Nucleus accumbens (tissue), 56 donors: Measurements from ENCODE around the gene PRELID1.
"Not testable (repeated sequence)": the region's sequence is repeated elsewhere in the genome, so short reads cannot be mapped to it uniquely, and the experiment has no call there.

ENCODE experiments used
- DNase-seq, 56 donors: peaks; one replicate each; lab custom pipeline; 2025; lab: John Stamatoyannopoulos, UW

Gene PRELID1

GRCh38 chr5:177333420-177334154 lies 30.0 kb downstream of the PRELID1 start:
- DNase-seq = no peak

GRCh38 chr5:177334155-177334551 lies 30.6 kb downstream of the PRELID1 start:
- DNase-seq = no peak

- no peak for DNase-seq
Observed at GRCh38 chr5:177334781-177335700, 31.4 kb downstream of the PRELID1 start.

- DNase-seq = no peak
Observed at GRCh38 chr5:177335701-177336065, 32.1 kb downstream of the PRELID1 start.

GRCh38 chr5:177336112-177336511 lies 32.5 kb downstream of the PRELID1 start:
- DNase-seq = no peak

GRCh38 chr5:177336603-177337494 lies 33.2 kb downstream of the PRELID1 start:
- no peak for DNase-seq

- DNase-seq = no peak
Observed at GRCh38 chr5:177338251-177339106, 34.9 kb downstream of the PRELID1 start.

- DNase-seq = no peak
Observed at GRCh38 chr5:177339107-177339638, 35.6 kb downstream of the PRELID1 start.

GRCh38 chr5:177343000-177343399 lies 39.4 kb downstream of the PRELID1 start:
- DNase-seq = not testable (repeated sequence)

GRCh38 chr5:177343777-177344176 lies 40.2 kb downstream of the PRELID1 start:
- DNase-seq = no peak

GRCh38 chr5:177344891-177345290 lies 41.3 kb downstream of the PRELID1 start:
- DNase-seq = no peak

GRCh38 chr5:177346820-177347219 lies 43.2 kb downstream of the PRELID1 start:
- no peak for DNase-seq

- no peak for DNase-seq
Observed at GRCh38 chr5:177347699-177348098, 44.1 kb downstream of the PRELID1 start.

- DNase-seq = no peak
Observed at GRCh38 chr5:177349362-177349647, 45.7 kb downstream of the PRELID1 start.

GRCh38 chr5:177349762-177350161 lies 46.2 kb downstream of the PRELID1 start:
- no peak for DNase-seq

GRCh38 chr5:177350776-177351391 lies 47.3 kb downstream of the PRELID1 start:
- no peak for DNase-seq

- peak; percentile 68 to 97 (median 92) for DNase-seq
Observed at GRCh38 chr5:177351392-177352329, 48.1 kb downstream of the PRELID1 start, which contains the start of gene LMAN2. Gene LMAN2, minus strand, starts transcription at chr5:177351668. Its CDS starts 21 bp downstream, at chr5:177351647.

GRCh38 chr5:177353093-177353492 lies 49.5 kb downstream of the PRELID1 start:
- no peak for DNase-seq
